Activated T-helper 1 cell treated with Interleukin-2 at 50 U/mL for 16 hours (primary cell): ENCODE measurements around the gene HPSE.
A peak's percentile ranks its signal among the peaks of the same experiment; 100 is the strongest.
"Not testable (repeated sequence)": the region's sequence is repeated elsewhere in the genome, so short reads cannot be mapped to it uniquely, and the experiment has no call there.

Experiments used
- DNase-seq: peaks from one replicate; pipeline ENCODE4 v3.0.0-alpha.2; 2020; ENCODE audit warnings: low read depth

The HPSE gene

DNA sequence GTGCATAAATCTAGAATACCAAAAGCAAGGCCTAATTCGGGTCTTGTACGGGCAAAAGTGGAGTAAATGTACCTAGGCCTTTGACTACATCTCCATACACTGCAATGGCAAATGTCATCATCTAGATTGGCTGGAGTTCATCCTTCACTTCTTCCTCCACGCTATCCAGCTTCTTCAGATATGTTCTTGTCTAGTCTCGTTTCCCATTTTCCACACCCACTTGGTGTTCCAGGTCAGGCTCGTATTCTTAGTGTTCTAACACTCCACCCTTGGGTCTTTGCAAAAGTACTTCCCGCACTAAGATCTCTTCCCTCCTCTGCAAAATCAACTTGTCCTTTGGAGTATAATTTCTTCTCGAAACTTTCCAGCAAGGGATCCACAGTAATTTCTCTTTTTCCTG is 51.5 kb downstream of the HPSE start:
- DNase-seq, result no peak

DNA sequence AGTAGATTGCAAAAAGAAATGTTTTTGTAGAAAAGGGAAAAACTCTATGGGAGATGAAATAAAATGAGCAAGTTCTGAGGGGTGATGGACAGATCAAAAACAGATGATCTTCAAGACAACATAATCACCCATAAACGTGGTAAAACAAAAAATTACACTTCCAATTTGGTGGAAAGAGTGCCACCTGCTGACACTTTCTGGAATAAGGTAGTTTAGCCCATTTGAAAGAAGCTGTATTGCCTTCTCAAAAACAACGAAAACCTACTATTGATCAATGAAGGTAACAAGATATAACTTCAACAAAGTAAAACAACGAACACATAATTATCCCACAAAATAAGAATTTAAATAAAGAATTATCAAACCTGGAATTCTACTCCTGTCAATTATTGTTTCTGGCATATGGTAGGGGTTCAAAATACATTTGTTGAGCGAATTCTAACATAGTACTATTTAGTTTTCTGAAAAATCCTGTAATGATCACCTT is 52.6 kb downstream of the HPSE start:
- no peak for DNase-seq

DNA sequence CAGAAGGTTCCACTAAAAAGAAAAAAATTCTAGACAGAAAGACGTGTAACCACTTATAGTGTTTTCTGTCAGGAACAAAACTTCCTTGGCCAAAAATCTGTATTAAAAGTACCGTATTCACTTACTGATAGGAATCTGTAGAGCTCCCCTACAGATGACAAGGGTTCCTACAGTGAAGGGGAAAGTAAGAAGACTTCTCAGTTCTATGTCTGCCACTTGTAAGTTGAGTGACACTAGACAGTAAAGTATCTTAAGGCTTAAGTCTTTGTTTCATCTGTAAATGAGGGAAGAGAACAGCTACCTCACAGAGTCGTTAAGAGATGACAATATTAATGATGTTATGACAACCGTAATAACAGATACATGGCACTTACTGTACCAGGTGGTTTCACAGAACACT is 53.3 kb downstream of the HPSE start:
- DNase-seq, result no peak

DNA sequence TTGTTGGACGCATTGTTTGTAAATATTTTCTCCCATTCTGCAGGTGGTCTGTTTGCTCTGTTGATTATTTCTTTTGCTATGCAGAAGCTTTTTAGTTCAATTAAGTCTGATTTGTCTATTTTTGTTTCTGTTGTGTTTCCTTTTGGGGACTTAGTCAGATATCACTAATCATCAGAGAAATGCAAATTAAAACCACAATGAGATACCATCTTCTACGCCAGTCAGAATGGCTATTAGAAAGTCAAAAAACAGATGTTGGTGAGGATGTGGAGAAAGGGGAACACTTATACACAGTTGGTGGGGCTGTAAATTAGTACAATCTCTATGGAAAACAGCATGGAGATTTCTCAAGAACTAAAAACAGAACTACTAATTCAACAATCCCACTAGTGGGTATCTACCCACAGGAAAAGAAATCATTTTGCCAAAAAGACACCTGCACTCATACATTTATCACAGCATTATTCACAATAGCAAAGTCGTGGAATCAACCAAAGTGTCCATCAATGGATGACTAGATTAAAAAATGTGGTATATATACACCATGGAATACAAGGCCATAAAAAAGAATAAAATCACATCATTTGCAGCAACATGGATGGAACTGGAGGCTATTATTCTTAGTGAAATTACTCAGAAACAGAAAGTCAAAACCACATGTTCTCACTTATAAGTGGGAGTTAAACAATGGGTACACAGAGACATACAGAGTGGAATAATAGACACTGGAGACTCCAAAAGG is 58.2 kb downstream of the HPSE start:
- DNase-seq, result no peak

DNA sequence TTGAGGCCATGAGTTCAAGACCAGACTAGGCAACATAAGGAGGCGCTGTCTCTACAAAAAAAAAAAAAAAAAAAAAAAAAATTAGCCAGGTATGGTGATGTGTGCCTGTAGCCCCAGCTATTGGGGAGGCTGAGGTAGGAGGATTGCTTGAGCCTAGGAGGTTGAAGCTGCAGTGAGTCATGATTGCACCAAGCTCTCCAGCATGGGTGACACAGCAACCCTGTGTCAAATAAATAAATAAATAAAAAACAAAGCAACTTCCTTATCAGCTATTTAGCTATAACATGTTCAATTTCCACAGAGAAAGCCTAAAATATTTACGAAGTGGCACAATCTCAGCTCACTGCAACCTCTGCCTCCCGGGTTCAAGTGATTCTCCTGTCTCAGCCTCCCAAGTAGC is 60.7 kb downstream of the HPSE start:
- DNase-seq, result not testable (repeated sequence)

DNA sequence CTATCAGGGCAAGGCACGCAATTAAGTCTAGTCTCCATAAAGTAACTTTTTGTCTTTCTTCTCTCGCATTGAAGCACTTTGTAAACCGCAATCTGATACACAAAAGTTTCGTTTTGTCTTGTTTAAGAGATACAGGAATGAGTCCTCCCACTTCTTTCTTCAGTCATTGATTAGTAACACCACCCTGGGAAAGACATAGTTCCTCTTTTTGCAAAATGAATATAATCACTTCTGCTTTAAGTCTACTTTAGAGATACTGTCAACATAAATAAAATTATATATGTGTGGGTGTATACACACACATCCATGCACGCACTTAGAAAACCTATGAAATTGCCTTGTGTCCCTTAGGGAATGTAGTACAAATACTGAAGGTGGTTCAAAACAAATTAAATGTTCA is 61.7 kb downstream of the HPSE start:
- no peak for DNase-seq

DNA sequence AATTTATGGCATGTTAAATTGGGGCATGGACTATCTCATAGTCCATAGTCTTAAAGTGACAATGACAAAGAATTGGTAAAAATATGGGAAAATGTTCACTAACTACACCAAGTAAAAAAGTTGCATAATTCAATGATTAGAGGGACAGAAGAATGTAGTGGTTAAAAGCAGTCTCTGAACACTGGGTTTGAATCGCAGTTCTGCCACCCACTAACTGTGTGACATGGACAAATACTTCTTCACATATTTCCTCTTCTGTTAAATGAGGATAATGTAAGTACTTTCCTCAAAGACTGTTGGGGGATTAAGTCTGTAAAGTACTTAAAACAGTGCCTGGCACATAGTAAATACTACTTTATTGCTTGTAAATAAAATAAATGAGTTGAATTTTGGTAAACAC is 65.4 kb downstream of the HPSE start:
- DNase-seq, result no peak

DNA sequence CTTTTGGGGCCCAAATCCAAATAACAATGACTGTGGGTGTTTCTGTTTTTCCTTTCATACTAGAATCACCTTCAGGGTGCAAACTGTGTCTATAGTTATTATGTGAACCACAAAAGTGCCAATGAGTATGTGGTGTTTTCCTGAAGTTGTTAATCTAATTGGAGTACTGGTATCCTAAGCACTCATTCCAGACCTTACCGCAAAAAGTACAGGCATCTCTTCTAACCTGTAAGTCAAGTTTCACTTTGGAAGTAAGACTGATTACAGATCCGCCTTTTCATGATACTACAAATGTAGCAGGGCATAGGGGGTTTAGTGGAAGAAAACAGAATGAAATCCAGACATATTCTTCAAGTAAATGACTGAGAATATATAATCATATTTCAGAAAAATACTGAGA is 66.2 kb downstream of the HPSE start:
- DNase-seq, result no peak

DNA sequence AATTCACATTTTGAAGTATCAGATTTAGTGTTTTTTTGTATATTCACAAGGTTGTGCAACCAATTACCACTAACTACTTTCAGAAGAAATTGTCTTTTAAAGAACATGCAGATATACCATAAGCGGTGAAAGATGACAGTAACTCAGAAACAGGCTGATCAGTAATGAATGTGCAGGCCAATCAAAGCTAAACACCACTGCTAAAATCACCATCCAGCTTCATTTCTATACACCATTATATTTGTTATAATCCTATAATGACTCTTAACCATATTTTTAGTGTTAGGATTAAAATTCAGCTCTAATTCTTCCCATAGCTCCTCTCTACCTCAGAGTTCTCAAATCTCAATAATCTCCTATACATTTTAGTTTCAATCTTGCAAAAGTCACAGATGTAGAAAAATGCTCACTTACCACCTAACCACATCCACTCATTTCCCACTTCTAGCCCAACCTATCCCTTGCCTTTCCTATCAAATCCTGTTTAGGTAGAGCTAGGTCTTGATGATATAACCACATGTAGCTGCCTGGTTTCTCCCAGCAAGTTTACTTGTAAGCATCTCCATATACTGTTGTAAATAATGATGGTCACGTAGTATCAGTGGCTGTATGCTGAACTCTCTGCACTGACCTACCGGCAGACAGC is 66.7 kb downstream of the HPSE start:
- DNase-seq, result no peak

DNA sequence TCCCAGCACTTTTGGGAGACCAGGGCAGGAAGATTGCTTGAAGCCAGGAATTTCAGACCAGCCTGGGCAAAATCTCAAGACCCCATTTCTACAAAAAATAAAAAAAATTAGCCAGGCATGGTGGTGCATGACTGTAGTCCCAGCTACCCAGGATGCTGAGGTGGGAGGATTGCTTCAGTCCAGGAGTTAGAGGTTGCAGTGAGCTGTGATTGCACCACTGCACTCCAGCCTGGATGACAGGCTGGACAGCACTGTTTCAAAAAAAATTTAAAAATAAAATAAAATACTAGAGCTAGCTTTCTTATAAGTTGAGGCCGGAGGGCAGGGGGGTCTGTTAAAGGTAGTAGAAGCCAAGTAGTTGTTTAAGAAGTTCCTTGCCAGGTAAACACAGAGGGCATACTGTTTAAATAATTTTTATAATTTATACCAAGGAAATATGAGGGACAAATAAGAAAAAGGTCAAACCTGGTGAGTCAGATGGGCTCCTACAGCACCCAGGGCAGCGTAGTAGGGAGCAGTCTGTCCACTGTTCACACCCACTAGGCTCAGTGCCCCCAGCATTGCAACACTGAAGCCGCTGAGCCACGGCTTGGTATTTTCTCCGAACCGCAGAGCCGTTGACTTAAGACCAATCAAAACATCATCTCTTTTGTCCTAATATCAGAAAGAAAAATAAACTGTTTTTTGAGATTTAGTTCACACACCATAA is 67.4 kb downstream of the HPSE start:
- no peak for DNase-seq

DNA sequence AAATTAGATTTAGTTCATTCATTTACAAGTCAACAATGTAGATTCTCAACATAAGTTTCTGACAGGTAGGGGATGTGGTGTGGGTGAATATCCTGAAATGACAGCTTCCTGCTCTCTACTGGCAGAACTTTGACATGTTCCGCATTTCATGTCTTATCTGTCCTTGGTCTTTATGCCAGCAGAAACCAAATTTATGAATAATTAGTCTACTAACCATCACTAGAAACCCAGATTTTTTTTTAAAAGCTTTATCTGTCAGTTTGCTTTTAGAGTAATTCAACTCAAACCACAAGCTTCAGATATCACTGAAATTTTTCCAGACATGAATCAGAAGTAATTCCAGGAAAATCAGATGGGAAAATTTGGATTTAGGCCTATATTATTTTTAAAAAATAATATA is 68.0 kb downstream of the HPSE start:
- no peak for DNase-seq

DNA sequence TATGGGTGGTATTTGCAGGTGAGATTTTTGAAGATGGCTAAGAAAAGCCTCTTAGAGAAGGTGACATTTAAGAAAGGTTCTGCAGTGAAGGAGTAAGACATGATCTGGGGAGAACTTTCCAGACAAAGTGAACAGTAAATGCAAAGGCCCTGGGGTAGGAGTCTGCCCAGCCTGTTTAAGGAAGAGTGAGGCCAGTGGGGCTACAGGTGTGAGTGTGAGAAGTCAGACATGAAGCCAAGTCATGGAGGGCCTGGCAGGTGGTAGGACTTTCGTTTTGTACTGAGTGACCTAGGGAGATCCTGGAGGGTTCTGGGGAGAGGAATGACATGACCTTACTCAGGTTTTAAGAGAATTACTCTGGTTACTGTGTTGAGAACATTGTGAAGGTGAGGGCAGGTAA is 71.5 kb downstream of the HPSE start:
- DNase-seq, result no peak

DNA sequence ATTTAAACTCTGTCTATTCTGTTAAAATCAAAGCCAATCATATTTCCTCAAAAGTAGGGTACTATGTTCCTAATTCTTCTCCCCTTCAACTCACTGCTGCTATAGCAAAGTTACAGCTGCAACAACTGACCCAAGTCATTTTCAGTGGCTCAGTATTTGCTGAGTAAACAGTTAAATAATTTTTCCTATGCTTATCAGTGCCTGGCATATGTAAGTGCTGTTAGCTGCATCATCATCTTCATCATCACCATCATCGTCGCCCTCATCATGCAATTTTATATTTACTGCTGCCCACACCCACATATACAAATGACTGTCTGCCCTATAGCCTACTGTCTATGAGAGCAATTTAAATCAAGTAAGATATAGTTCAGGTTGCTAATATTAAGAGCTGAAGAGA is 72.0 kb downstream of the HPSE start:
- DNase-seq, result no peak

DNA sequence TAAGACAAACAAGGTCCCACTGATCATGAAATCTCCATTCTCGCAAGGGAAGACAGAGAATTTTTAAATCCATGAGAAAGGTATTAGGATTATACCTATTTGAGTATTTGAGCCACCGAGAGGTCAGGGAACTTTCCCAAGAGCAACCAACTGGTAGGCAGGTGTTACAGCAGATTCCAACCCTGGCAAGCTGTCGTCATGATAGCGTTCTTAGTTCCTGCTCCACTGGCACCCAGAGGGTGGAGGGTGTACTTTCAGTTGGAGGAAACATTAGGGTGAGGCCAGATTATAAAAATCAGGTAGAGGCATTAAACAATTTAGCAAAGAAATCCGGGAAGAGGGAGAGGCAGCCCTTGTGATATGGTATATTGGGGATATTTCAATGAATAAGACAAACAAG is 73.3 kb downstream of the HPSE start:
- no peak for DNase-seq

DNA sequence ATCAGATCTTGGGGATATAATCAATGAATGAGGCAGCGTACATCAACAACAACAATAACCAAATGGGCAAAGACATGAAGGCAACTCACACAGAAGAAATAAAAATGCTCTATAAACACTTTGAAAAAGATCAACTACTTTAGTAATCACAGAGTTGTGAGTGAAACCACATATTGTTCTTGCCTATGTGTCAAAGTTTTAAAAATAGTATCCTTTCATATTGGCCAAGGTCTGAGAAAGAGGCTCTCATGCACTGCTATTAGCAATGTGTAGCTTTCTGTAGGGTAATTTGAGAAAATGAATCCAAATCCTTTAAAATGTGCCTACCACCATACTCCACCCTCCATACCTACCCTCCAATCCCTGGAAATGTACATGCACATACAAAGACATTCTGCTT is 75.1 kb downstream of the HPSE start:
- DNase-seq, result no peak

DNA sequence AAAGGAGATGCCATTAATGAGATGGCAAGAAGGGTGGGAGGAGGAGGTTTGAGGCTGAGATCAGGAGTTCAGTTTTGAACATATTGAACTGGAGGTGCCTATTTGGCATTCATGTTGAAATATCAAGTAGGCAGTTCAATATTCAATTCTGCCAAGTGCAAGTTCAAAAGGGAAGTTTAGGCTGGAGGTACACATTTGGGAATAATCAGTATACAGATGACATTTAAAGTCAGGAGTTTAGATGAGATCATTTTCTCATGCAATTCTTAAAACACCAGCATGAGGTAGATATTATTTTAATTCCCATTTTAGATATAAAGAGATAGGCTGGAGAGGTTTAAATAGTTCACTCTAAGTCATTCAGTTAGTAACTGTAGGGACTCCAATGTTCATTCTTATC is 76.2 kb downstream of the HPSE start:
- DNase-seq, result no peak

DNA sequence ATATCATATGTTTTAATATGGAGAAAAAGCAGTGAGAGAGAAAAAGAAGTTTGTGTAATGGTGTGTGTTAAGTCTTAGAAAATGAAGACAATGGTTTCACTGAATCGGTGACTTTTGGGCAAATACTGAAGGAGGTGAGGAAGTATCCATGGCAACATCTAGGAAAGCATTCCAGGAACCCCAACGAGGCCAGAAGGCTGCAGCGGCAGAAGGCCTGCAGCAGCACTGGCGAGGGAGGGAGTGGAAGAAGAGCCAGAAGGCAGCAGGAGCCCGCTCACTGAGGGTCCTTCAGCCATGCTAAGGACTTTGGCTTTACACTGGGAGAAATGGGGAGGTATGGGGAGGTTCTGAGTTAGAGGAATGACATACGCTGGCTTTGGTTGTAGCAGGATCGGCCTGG is 76.8 kb downstream of the HPSE start:
- DNase-seq, result no peak

DNA sequence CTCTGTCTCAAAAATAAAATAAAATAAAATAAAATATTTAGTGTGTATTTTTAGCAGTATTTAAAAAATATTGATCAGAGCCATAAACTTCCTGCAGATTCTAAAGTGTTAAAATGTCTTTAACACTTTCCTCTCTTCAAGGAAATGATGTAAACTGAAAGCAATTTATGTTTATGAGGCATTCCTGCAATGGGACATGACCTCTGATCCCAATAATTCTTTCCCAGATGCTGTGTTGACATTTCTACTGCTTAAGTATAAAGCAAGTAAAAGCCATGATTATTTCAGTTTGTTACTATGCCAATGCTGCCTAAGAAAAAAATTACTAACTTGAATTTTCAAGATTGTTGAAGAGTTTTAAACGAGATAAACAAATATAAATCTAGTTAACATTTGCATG is 79.1 kb downstream of the HPSE start:
- no peak for DNase-seq

DNA sequence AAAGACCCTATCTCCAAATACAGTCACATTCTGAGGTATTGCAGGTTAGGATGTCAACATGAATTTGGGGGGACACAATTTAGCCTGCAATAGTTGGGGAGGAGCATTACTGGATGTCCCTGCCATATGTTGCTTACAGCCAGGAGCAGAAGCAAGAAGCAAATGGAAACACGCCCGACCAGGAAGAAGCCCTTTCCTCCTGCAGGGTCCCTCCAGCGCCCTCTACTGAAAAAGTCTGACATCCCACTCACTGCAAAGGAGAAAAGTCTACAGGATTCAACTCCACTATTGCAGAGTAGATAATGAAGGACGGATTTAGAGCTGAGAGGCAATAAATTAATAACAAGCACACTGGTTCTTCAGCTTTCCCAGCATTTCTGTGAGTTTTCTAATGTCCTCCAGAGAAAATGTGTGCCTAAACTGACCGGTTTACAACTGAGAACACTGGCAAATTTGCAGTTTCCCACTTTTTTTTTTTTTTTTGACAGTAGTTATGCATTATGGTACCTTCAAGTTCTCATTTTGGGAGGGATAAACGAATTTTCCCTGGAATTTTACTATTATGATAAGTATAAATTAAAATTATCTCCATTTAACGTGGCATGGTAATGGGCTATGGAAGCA is 81.8 kb downstream of the HPSE start:
- peak; percentile 55 for DNase-seq

DNA sequence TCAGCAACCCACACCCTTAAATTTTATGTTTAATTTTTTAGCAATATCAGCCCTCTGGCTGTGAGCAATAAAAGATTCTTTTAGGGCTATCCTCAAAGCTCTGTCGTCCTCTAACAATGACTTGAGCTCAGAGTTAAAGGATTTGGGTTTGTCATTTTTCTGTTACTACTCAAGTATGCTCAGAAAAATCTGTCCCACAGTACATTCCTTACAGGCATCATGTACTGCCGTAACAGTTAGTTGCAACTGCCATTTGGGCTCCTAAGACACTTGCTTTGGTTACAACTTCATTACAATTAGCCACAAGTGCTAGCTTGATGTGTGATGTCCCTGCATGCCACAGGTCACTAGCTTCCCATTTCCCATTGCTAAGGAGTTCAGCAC is 83.2 kb downstream of the HPSE start:
- no peak for DNase-seq

DNA sequence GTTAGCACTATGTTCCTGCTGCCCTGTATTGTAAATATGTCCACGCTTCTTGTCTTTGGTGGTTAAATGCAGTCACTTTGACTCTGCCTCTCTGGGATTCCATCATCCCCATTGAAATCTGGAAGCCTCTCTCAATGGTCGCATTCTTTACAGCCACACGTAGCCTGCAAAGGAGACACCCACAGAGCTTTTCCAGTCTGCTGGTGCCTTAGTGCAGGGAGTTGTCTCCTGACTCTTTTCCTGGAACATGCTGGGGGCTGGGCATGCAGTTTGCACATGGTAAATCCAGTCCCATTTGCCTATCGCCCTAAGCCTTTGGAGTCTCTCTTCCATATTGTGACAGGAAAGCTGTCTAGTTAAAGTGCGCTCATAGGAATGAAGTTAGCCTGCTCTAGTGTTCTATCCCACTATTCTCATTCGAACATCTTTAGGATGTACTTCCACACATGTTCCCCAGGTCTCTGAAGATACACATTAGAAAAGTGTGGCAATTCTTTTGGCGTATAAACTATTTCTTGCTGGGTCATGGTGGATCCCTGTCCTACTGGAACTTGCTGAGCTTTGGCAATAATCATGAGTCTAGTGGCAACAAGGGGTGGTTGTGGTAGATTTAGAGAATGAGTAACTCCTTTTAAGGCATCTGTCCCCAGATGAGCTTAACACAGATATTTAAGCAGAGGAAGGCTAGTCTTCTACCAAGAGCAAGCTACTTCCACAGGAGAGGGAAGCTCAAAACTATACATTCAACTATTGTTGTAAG is 83.8 kb downstream of the HPSE start:
- no peak for DNase-seq

DNA sequence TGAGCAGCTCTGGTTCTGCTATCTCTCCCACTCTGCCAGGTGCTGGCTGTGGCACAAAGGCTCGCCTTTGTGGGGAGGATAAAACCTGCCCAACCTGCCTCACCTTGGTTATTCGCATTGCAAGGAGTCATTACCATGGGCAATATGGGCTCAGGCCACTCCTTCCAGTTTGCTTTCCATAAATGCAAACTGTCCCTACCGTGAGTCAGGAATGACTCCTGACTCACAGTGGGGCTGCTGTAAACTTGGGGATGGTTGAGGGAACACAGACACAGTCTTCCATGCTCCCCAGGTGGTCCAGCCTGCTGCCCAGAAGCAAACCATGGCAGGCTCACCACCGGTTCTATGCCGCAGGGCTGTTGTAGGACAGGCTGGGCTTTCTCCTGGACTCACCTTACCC is 86.2 kb downstream of the HPSE start:
- no peak for DNase-seq
